HG02798 (cell line): ENCODE data around the gene RLBP1.
"Not testable (repeated sequence)": the region's sequence is repeated elsewhere in the genome, so short reads cannot be mapped to it uniquely, and the experiment has no call there.

Source experiments
- ATAC-seq: cut with Tn5 transposase; IDR thresholded peaks from one replicate; pipeline ENCODE4 v1.9.1; 2021; ENCODE audit warnings: mild to moderate bottlenecking; ENCODE audit not compliant: unreplicated experiment, poor library complexity

The RLBP1 gene

DNA sequence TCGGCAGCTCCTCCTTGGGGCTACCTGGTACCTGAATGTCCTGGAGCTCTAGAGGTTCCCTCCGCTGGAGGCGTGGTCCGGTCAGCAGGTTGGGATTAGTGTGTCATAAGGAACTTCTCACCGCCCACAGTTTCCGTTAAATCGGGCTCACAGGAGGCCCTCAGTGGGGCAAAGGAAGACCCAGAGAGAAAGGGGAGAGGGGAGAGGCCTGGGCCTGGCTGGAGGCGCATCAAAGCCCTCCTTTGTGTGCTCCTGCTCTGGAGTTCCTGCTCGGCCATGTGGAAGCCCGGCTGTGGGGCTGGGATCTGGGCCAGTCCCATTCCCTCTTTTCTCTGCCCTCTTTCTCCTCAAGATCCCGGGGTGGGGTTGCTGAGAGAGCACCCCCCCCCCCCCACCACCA is at the start of gene RLBP1:
Gene RLBP1, minus strand, starts transcription at position 37 of the 400 bp plus-strand sequence. CDS start 2,604 bp downstream, outside the sequence.
- no peak for ATAC-seq

DNA sequence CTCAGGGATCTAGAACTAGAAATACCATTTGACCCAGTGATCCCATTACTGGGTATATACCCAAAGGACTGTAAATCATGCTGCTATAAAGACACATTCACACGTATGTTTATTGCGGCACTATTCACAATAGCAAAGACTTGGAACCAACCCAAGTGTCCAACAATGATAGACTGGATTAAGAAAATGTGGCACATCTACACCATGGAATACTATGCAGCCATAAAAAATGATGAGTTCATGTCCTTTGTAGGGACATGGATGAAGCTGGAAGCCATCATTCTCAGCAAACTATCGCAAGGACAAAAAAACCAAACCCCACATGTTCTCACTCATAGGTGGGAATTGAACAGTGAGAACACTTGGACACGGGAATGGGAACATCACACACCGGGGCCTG is 28.8 kb upstream of the RLBP1 start:
- not testable (repeated sequence) for ATAC-seq

DNA sequence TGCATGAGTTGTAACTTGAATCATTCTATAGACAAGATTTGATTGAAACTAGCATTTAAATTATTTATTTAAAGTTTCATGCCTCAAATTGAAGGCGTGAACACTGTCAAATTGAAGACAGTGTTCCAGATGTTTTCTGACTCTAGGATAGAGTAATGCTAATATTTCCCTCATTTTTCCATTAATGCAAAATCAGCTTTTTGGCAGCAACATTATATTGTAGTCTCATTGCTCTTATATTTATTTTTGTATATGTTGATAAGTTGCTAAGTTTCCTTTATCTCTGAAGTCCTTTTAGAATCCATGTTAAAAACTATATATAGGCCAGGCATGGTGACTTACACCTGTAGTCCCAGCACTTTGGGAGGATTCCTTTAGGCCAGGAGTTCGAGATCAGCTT is 27.2 kb upstream of the RLBP1 start:
- ATAC-seq = no peak

DNA sequence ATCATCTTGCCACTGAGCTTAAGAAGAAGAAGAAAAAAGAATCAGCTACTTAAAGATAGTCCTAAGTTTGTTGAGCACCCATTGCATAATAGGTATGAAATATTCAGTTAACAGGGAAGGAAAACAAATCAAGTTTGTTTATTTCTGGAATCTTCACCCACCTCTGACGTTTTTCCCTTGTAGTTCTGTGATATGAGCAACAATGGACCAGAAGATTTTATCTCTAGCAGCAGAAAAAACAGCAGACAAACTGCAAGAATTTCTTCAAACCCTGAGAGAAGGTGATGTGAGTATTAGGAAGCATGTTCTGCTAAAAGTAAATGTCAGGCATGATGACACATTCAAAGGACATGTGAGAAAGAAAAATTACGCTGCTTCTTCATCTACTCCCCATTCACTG is 26.1 kb upstream of the RLBP1 start:
- no peak for ATAC-seq

DNA sequence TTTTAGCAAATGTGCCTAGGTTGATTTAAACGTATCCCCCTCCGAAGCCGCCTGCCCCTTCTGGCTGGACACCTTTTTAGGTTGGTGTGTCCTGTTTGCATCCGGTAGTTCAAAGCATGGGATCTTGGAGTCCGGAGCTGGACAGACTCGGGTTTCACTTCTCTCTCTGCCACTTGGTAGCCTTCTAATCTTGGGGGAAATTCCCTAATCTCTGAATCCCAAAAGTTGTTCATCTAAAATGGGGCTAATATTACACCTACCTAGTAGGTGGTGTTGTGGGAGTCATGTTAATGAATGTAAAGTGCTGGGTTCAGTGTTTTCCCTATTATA is 23.2 kb upstream of the RLBP1 start:
- ATAC-seq = no peak

DNA sequence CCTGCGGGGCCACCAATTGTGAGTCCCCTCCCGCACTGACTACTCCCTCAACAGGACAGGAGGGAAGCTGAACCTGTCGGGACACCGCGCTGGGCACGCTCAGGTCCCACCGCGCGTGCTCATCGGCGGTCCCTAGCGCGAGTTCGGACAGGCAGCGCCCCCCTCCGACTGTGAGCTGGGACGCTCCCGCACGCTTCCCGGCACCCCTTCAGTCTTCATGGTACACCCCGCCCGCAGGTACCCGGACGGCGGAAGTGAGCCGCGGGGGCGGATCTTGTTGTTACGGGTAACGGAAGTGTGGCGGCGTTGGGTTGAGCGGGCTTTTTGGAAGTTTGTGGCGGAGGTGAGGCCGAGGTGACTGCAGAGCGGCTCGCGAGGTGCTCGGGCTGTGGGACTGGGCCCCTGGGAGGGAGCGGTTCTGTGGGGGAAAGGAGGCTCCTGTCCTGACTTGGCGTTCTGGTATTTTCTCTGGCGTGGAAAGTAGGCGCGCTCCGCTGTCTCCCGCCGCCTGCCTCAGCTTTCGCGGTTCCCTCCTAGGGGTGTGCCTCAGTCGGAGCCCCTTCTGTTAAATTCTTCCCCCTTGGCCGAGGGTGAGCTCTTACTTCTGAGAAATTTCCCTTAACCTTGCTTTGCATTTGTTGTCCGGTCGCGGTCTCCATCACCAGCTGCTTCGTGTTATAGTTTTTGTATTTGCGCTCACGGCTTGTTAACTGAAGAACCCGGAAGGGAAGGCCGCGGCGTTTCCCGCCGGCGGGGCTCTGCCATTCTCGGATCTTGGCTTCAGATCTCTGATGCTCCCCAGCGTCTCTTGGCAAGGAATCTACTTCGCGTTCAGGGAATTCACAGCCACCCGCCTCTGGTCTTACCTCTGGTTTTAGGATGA is 22.6 kb upstream of the RLBP1 start, which contains the start of gene FANCI:
Gene FANCI, plus strand, starts transcription at position 289 of the 883 bp plus-strand sequence. CDS start 3,669 bp downstream, outside the sequence.
- peak; percentile 96 for ATAC-seq

GRCh38 chr15:89243046-89243690 is 21.8 kb upstream of the RLBP1 start:
- ATAC-seq = no peak

GRCh38 chr15:89239883-89240810 is 18.8 kb upstream of the RLBP1 start:
- not testable (repeated sequence) for ATAC-seq

DNA sequence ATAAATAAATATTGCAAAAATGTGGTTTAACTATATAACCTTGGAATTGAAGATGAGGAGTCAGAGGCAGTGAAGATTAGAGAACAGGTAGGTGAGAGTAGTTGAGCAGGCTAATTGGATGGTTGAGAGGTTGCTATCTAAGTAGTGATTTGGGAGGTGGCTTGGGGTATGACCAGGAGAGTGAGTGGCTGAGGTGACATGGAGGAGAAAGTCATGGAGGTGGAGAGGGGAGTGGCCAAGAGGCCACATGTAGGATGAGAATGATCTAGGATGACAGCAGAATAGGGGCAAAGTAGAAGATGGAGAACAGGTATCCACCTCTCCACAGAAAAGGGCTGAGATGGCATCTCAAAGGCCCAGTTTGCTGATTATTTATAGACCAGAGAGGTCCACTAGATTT is 10.5 kb upstream of the RLBP1 start:
- no peak for ATAC-seq

DNA sequence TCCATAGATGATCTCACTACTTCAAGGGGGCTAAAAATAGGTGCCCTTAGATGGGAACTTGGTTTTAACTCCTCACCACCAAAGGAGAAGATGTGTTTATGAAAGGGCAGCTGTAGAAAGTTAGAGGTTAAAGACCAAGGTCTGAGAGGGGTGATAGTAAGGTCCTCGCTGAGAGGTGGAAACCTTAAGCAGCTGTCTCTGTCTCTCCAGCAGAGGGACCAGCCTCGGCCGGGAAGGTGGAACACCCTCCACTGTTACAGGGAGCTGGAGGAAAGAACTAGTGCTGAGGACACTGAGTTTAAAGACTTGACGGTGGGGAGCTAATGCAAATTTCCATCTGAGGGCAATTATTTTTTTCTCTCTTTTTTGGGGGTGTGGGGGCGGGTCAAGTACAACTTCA is 8.9 kb upstream of the RLBP1 start:
- ATAC-seq = no peak

GRCh38 chr15:89227425-89227824 is 6.0 kb upstream of the RLBP1 start:
- no peak for ATAC-seq

- no peak for ATAC-seq
Observed at GRCh38 chr15:89226359-89227221, 5.2 kb upstream of the RLBP1 start.

- ATAC-seq = no peak
Observed at GRCh38 chr15:89225588-89225987, 4.2 kb upstream of the RLBP1 start.

DNA sequence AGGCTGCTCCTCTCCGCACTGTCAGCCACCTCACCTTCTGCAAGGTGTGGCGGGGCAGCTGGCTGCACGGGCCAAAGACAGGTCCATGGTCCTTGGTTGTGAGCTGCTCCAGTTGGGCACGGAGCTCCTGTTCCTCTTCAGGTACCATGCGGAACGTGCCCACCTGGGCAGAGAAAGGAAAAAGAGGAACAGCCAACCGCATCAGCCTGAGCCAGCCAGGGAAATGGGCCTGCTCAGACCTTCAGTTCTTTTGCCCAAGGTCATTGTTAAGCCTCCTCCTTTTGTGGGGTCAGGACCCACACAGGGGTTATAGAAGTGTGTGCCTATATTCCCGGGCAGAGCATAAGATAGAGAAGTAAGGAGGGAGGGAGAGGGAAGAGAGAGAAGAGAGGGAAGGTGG is 2.8 kb downstream of the RLBP1 start:
- ATAC-seq = no peak

DNA sequence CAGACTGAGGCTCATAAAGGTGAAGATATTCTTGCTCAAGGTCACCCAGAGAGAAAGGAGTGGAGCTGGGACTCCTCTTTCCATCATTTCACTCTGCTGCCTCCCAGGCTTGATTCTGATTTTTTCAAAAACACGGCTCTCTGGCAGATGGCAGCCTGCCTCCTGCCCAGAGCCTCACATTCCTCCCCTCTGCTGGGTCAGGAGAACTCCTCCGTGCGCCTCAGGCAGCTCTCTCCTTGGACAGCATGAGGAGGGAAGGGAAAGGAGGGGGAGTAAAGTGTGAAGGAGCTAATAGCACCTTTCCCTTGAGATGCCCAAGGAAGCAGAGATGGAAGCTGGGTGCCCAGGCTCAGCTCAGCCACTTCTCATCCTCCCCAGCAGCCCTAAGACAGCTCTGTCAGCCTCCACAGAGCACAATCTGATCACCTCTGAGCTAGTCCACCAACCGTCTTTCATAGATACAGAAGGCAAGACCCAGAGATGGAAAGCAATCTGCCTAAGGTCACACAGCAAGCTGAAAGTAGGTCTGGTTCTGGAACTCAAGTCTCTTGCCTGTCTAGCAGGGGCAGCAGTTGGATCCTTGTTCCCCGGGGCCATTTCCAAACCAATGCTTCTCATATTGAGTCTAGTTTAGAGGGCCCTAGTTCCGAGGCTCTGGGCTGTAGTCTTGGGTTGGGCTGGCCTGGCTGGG is 3.5 kb downstream of the RLBP1 start:
- no peak for ATAC-seq

- ATAC-seq = no peak
Observed at GRCh38 chr15:89217031-89217430, 4.3 kb downstream of the RLBP1 start.

DNA sequence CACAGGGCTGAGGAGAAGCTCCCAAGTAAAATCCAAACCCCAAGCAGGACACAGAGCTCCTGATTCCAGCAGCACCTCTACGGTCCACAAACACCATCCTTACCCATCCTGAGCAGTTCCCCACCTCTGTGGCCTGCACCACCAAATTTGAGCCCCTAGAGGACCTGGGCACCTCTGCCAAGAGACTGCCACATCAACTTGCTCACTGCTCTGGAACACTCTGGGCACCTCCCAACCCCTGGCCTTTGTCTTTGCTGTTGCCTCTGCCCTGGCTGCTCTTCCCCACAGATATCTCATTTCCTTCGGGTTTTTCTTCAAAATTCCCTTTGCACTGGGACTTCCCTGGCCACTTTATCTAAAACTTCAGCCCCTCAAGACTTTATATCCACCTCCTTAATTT is 5.8 kb downstream of the RLBP1 start:
- no peak for ATAC-seq

GRCh38 chr15:89211678-89212170 is 9.7 kb downstream of the RLBP1 start:
- no peak for ATAC-seq

- no peak for ATAC-seq
Observed at GRCh38 chr15:89209057-89209456, 12.3 kb downstream of the RLBP1 start.
